Measurements from ENCODE around the gene KRT222.

Gene KRT222

GRCh38 chr17:40651939-40652338 is 13.0 kb downstream of the KRT222 start:
- DNase-seq = no peak

GRCh38 chr17:40648384-40648968 is 16.5 kb downstream of the KRT222 start:
- DNase-seq = no peak

- DNase-seq = no peak
These were observed 17.2 kb downstream of the KRT222 start, which contains the start of gene SMARCE1 for GRCh38 chr17:40647624-40648383. SMARCE1 (minus strand) TSS chr17:40647818; CDS start chr17:40645802, 2,016 bp downstream.

GRCh38 chr17:40646791-40647623 is 18.0 kb downstream of the KRT222 start:
- DNase-seq = no peak

- DNase-seq = no peak
These were observed 19.0 kb downstream of the KRT222 start for GRCh38 chr17:40645943-40646342.

- no peak for DNase-seq
These were observed 19.7 kb downstream of the KRT222 start for GRCh38 chr17:40645291-40645690.

- DNase-seq = no peak
These were observed 27.0 kb downstream of the KRT222 start for GRCh38 chr17:40637931-40638330.

GRCh38 chr17:40633871-40634270 is 31.1 kb downstream of the KRT222 start:
- no peak for DNase-seq

- DNase-seq = no peak
These were observed 32.8 kb downstream of the KRT222 start for GRCh38 chr17:40632216-40632615.

GRCh38 chr17:40629842-40630241 is 35.1 kb downstream of the KRT222 start:
- DNase-seq = no peak

GRCh38 chr17:40625311-40625710 is 39.7 kb downstream of the KRT222 start:
- no peak for DNase-seq

GRCh38 chr17:40623419-40624210 is 41.4 kb downstream of the KRT222 start:
- DNase-seq = no peak

- DNase-seq = no peak
These were observed 42.5 kb downstream of the KRT222 start for GRCh38 chr17:40622509-40622928.

- no peak for DNase-seq
These were observed 43.4 kb downstream of the KRT222 start for GRCh38 chr17:40621578-40621977.

- no peak for DNase-seq
These were observed 44.0 kb downstream of the KRT222 start for GRCh38 chr17:40621019-40621418.

- DNase-seq = no peak
These were observed 46.0 kb downstream of the KRT222 start for GRCh38 chr17:40618754-40619625.

- DNase-seq = no peak
These were observed 47.2 kb downstream of the KRT222 start for GRCh38 chr17:40617678-40618240.

GRCh38 chr17:40616592-40616991 is 48.4 kb downstream of the KRT222 start:
- no peak for DNase-seq

- no peak for DNase-seq
These were observed 49.0 kb downstream of the KRT222 start for GRCh38 chr17:40615841-40616476.

- no peak for DNase-seq
These were observed 49.7 kb downstream of the KRT222 start for GRCh38 chr17:40615068-40615840.
